GM19238 (cell line): Measurements from ENCODE around the gene PSME2.
A peak's percentile ranks its signal among the peaks of the same experiment; 100 is the strongest.

Experiments
- DNase-seq: peaks from one replicate; pipeline ENCODE4 v3.0.0; 2011; ENCODE audit warnings: low spot score; ENCODE audit not compliant: insufficient read length

The PSME2 gene, protein sequence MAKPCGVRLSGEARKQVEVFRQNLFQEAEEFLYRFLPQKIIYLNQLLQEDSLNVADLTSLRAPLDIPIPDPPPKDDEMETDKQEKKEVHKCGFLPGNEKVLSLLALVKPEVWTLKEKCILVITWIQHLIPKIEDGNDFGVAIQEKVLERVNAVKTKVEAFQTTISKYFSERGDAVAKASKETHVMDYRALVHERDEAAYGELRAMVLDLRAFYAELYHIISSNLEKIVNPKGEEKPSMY

DNA sequence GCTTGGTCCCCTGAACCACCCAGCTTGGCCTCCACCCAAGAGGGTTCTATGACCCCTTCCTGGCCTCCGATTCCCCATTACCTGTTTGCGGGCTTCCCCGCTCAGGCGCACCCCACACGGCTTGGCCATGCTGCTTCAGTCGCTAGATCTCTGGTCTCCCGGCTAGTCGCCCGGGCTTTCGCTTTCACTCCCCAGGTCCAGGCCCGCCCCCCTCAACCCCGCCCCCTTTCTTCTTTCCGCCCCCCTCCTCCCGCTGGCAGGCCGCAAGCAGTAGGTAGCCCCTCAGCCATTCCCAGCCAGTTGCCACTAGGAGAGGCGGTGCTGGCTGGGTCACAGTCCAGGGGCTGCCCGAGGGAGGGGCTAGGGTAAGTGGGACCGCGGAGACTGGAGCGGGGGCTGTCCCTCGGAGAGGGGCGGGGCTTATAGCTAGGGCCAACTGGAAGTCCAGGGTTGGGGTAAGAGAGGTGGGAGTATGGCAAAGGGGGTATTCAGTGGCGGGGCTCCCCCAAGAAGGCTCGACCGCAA, at the start of gene PSME2:
Gene PSME2 (minus strand): TSS at position 158 of the 525 bp plus-strand sequence. CDS start 29 bp downstream, at position 129.
- peak; percentile 98 for DNase-seq

DNA sequence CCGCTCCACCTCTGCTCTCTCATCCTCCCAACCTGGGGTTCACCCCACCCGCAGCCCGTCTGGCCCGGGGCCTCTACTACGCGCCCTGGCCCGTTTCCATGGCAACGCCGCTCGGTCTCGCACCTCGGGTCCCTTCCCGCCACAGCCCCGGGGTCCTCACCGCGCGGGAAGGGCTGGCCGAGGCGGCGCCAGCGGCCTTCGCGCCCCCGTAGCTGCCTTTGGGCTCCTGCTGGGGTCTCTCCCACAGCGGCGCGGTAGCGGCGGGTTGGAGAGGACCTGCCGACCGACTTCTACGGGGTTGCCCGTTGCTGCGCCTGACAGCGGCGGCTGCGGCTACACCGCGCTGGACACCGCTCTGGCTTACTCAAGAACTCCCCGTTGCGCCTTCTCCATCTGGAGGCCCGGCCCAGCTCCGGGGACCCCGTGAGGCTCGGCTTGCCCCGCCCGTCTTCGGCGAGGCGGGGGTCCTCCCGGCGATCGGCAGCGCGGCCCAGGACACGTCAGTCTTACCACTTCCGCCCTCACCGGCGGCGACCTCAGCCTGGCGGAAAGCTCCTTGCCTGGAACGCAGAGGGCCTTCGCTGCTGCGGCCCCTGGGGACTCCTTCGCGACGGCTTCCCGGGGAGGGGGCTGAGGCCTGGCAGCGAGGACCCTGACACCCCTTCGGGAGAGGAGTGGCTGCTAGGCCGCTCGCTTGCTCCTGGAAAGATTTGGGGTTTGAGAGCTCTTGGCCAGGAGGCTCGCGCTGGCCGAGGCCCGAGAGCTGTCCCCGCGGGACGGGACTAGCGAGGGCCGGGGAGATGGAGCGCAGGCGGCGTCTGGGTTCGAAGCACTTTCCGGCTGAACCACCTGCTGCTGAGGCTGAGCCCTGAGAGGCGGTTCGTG, 49.0 kb upstream of the PSME2 start, which contains the start of gene TM9SF1:
Gene TM9SF1 (minus strand): TSS at position 256 of the 885 bp plus-strand sequence. CDS start 422 bp downstream, outside the sequence.
- peak; percentile 93 for DNase-seq

DNA sequence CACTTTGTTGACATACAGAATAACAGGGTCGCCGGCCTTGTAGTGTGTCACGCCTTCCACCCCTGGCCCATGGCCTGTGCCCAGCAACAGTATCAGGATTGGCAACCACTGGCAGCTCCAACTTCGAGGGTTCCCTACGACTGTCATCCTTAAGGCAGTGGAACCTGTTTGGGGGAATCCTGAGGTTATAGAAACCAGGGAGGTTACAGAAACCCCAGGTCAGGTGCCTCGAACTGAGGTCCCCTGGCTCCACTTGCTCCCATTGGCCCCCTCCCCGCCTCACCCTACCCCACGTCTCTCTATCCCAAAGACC, 48.4 kb upstream of the PSME2 start:
- DNase-seq, result no peak

DNA sequence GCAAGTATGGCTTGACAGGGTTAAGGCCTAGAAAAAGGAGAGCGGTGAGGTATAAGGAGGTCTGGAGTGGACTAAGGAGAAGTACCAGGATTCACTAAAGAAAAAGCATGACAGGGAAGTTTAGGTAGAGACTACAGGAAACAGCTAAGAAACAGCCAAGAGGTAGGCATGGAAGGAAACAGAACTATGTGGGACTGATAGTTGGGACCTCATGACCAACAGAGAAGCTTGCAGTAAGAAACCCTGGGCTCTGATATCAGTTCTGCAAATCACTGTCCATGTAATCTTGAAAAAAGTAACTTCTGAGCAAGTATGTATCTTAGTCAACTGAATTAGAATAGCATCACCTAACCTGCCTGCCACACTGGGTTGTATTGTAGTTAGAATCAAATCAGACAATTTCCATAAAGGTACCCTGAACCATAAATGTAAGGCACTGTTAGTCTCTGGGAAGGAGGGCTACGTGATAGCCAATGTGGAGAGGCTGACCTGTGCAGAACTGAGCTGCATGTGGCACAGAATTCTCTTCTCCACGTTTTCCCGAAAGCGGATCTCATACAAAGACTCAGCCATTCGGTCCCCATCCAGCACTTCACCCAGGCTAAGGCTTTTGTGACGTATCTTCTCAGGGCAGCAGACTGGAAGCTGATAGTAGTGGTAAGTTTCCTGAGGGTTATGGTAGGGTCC, 47.9 kb upstream of the PSME2 start:
- no peak for DNase-seq

GRCh38 chr14:24192933-24193332, 46.5 kb upstream of the PSME2 start:
- DNase-seq, result no peak

DNA sequence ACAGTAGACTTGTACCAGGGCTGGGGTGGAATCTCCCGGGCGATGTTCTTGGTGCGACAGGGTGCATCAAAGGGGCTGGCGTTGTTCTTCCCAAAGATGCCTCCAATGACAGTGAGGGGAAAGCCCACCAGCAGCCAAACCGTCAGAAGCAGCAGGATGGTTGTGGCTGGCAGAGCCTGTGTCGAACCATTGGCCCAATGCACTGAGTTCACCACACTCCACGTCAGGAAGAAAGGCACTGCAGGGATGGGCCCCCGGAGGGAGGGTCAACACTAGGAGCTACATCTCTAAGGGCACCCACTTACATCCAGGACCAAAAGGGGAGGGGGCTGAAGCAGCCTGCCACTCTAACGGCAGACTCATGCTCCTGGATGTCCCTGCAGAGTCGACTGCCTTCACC, 44.0 kb upstream of the PSME2 start:
- no peak for DNase-seq

DNA sequence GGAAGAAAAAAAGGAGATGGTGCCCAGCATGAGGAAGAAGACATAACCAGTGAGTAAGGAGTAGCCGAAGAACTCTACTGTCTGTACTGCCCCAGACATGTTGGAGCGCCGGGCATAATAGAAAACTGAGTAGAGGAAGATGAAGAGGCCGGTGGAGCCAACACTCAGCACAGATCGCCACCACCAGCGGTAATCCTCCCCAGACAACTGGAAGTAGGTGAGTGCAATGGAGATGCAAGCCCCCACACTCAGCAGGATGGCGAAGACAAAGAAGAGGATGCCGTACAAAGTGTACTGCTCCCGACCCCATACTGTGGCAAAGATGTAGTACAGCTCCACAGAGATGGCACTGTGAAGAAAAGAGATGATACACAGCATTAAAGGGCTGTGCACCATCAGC, 43.0 kb upstream of the PSME2 start:
- no peak for DNase-seq

DNA sequence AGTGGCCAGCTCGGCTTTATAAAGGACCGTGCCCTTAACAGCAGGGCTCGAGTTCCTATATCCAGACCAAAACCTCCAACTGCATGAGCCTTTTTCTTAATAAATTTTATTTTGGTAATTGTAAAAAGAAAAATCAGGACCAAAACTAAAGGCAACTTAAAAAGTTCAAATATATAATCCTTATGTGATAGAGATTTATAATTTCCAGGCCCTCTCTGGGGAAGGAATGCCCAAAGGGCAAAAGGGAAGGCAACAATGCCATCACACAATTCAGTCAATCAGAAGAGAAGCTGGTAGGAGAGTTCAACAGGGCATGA, 42.6 kb upstream of the PSME2 start:
- DNase-seq, result no peak

DNA sequence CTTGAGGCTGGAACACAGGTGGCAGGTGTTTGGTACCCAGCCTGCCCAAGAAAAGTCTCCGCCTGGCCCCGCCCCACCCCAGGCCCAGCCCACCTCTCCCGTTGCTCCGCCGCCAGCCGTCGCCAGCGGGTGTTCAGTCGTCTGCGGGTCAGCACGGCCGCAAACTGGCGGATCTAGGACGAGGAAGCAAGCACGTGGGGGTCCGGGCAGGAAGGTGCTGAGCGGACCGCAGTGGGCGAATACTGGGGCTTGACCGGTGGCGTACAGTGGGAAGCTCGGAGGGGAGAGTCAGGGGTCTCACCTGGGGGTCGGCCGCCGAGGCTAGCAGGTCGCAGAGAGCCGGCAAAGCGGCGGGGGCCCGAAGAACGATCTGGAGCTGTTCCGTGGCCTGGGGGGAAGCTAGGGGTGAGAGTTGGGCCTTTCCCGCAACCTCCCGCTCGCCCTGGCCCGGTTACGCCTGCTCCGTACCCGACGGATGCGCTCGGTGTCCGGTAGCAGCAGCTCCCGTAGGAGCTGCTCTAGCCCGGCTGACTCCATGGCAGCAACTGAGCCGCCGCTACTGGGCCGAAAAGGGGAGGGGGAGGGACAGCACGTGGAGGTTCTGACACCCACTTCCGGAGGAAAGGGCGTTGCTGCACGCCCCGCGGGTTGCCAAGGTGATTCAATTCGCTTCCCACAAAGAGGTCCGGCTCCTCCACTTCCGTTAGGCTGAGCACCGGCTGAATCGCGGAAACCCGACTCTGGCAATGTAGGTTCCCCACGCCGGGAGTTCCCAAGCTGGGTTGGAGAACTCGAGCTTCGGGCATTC, 42.0 kb upstream of the PSME2 start, which contains the start of gene IPO4:
Gene IPO4 (minus strand): TSS at position 566 of the 808 bp plus-strand sequence. CDS start 29 bp downstream, at position 537.
- DNase-seq, result peak; percentile 99

- no peak for DNase-seq
Observed at GRCh38 chr14:24187539-24187915, 41.1 kb upstream of the PSME2 start.

GRCh38 chr14:24186831-24187538, 40.6 kb upstream of the PSME2 start:
- DNase-seq, result no peak

- no peak for DNase-seq
Observed at GRCh38 chr14:24185741-24186140, 39.3 kb upstream of the PSME2 start.

- DNase-seq, result no peak
Observed at GRCh38 chr14:24185026-24185425, 38.6 kb upstream of the PSME2 start.

DNA sequence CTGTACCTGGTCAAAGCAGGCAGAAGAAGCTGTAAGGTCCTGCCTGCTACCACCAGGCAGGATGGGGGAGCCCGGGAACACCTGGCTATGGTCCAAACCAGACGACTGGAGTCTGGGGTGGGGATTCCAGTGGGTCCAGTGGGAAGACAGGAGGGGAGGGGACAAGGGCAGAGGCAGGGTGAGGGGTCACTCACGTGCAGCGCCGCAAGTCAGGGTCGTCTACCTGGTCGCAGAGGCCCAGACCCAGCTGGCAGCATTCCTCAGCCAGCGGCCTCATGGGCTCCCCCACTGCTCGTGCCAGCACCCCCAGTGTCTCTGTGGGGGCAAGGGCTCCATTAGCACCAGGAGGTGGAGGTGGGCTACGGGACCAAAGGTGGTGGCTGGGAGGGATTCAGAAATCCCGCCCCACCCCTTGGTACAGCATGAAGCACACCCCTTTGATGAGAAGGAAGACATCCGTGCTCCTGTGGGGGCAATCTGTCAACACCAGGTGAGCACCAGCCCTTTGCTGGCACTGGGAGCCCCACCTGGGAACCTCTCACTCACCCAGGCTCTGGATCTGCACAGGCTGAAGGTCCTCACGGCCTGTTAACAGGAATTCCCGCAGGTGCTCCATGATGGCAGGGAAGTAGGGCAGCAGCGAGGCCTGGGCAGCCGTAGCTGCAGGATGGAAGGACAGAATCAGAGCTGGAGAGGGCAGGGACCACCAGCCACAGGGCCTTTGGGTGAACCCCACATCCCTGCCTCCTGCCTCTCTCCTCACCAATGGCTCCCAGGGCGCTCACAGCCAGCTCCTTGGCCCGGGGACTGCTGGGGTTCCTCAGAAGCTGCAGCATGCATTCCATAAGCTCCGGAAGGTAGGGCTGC, 37.9 kb upstream of the PSME2 start:
- no peak for DNase-seq

GRCh38 chr14:24183014-24183481, 36.6 kb upstream of the PSME2 start:
- DNase-seq, result no peak

DNA sequence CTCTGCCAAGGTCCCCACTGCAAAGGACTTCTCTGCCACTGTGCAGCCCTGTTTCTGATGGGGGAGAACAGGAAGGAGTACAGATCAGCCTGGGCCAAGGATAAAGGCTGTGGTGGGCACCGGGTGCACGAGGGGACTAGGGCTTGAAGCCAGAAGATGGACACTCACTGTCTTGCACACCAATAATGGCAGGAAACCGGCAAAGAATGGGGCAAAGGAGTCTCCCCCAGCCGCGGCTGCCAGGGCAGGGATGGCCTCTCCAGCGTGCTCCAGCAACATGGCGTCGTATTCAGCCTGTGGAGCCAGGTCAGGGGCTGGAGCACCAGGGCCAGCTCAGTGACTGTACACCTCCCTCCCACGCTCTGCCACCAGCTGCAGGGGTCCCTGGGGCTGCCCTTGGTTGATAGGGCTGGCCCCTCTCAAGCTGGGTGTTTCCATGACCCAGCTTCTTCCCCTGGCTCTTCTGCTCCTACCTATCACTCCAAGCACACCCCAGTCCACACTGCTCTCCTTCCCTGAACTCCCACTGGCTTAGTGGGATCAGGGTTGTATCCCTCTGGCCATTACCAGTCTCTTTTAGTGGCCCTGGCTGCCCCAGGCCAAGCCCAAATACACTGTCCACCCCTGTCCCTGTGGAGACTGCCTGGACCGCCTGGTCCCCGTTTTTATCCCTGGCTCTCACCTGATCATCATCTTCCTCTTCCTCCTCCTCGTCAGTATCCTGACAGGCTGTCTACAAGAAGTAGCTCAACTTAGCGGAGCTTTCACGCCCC, 35.9 kb upstream of the PSME2 start:
- DNase-seq, result no peak

- no peak for DNase-seq
Observed at GRCh38 chr14:24181371-24182077, 35.1 kb upstream of the PSME2 start.
